Endothelial cell (in vitro differentiated cells): ENCODE results near the gene CFAP58. TPM values are rescaled to one million over a fixed set of nuclear protein-coding genes. Genes with fewer than 3 reads are reported as not detected.

ENCODE experiments used
- DNase-seq: peaks from one replicate; pipeline ENCODE4 v3.0.0; 2021; ENCODE audit warnings: low spot score
- H3K27ac Mint-ChIP-seq: one replicate; pipeline ENCODE4 v1.8.0; 2021; ENCODE audit warnings: mixed read lengths, inconsistent platforms; ENCODE audit not compliant: unreplicated experiment
- H3K27me3 Mint-ChIP-seq: one replicate; pipeline ENCODE4 v1.8.0; 2021; ENCODE audit warnings: mild to moderate bottlenecking, moderate library complexity, mixed read lengths, inconsistent platforms; ENCODE audit not compliant: unreplicated experiment
- H3K36me3 Mint-ChIP-seq: one replicate; pipeline ENCODE4 v1.8.0; 2021; ENCODE audit warnings: mild to moderate bottlenecking, low read depth, mixed read lengths, inconsistent platforms; ENCODE audit not compliant: unreplicated experiment
- H3K4me1 Mint-ChIP-seq: one replicate; pipeline ENCODE4 v1.8.0; 2021; ENCODE audit warnings: mild to moderate bottlenecking, mixed read lengths, inconsistent platforms; ENCODE audit not compliant: unreplicated experiment
- H3K4me3 Mint-ChIP-seq: one replicate; pipeline ENCODE4 v1.8.0; 2021; ENCODE audit warnings: mild to moderate bottlenecking, mixed read lengths, inconsistent platforms; ENCODE audit not compliant: unreplicated experiment
- H3K9me3 Mint-ChIP-seq: one replicate; pipeline ENCODE4 v1.8.0; 2021; ENCODE audit warnings: mixed read lengths, inconsistent platforms; ENCODE audit not compliant: unreplicated experiment
- CTCF ChIP-seq: fragments of 200-600 bp; sonication (generic); IDR thresholded peaks from one replicate; pipeline ENCODE4 v1.5.0; 2021; ENCODE audit warnings: antibody characterized with exemption; ENCODE audit not compliant: unreplicated experiment
- total RNA-seq: library from RNA; stranded (reverse); fragmentation: NEBNext Ultra II Directional; extraction: Animal tissue kit (Norgen Biotek cat#: 25700); gene quantifications from one replicate; pipeline ENCODE4 v1.2.1, GENCODE V29; 2021; ENCODE audit not compliant: unreplicated experiment

The CFAP58 gene
- total RNA-seq, 1 donor from 2014 or later = 0.28 TPM

DNA sequence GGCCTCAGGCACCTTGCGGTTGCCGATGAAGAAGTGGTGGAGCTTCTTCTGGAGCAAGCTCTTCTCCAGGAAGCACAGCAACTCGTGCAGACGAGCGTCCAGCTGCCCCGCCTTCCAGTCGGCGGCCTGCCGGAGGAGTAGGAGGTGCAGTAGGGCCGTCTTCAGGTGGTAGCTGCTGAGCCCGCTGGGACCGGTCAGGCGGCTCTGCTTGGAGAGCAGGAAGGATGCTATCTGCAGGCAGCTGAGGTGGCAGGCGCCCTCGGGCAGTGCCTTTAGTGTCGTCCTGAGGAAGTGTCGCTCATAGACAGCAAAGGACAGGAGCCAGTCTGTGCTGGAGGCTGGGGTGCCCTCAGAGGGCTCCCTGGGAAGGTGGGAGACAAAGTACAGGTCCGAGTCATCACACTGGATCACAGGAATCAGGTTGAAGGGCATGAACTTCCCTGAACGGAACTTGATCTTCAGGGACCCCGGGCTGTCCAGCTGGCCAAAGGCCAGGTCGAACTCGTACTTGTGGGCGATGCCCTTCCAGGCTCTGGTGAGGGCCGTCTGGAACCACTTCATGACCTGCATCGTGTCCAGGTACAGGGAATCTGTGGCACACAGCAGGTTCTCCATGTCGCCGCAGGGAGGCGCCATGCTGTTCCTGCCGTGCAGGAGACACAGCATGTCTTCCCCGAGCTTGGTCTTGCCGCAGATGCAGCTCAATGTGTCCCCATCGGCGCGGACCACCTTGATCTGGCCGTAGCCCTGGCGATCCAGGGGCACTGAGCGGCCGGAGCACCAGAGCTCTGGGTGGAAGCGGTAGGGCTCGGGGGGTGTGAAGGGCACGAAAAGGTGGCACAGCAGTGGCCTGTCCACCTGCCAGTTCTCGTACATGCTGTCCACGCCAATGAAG lies 38.8 kb upstream of the CFAP58 start:
- Mint-ChIP-seq H3K4me3 (no peak overlapping the region), H3K9me3 (no peaks in the 10 kb centered on the region), H3K4me1 (peaks cover 17% of the 10 kb centered on the region), H3K27ac (no peak overlapping the region), H3K27me3 (peaks cover 5% of the 10 kb centered on the region), H3K36me3 (peaks cover 24% of the 10 kb centered on the region)
- TF ChIP-seq CTCF = no peak
- DNase-seq = no peak

- no peak for DNase-seq
- Mint-ChIP-seq H3K27ac (no peak overlapping the region), H3K4me1 (peaks cover 23% of the 10 kb centered on the region), H3K4me3 (no peak overlapping the region), H3K9me3 (no peaks in the 10 kb centered on the region), H3K27me3 (peaks cover 7% of the 10 kb centered on the region), H3K36me3 (peaks cover 24% of the 10 kb centered on the region)
- no peak for TF ChIP-seq CTCF
Observed at GRCh38 chr10:104315486-104315921, 38.1 kb upstream of the CFAP58 start.

GRCh38 chr10:104316321-104317099 lies 37.1 kb upstream of the CFAP58 start:
- Mint-ChIP-seq H3K27ac (no peak overlapping the region), H3K9me3 (no peaks in the 10 kb centered on the region), H3K4me1 (peaks cover 25% of the 10 kb centered on the region), H3K27me3 (peaks cover 7% of the 10 kb centered on the region), H3K4me3 (no peak overlapping the region), H3K36me3 (peaks cover 24% of the 10 kb centered on the region)
- no peak for TF ChIP-seq CTCF
- no peak for DNase-seq

DNA sequence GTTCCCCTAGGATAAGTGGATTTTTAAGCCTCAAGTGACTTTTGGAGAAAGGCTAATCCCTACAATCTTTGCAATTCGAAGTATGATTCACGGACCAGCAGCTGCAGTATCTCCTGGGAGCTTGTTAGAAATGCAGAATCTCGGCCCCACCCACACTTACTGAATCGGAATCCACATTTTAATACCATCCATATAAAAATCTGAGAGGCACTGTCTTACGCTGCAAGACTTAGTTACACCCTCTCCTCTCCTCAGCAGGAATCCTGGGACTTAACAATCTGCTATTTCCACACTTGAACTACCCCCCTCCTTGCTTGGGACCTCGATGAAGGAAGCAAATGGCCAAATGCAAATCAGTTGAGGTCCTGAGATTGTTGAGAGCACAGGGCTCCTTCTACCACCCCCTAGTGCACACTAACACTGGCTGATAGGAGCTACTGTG lies 36.3 kb upstream of the CFAP58 start:
- Mint-ChIP-seq H3K36me3 (peaks cover 20% of the 10 kb centered on the region), H3K27ac (no peak overlapping the region), H3K4me3 (no peak overlapping the region), H3K9me3 (no peaks in the 10 kb centered on the region), H3K4me1 (peaks cover 27% of the 10 kb centered on the region), H3K27me3 (peaks cover 10% of the 10 kb centered on the region)
- TF ChIP-seq CTCF = no peak
- no peak for DNase-seq
